ENCODE results near the gene ENAH. TPM values are rescaled to one million over a fixed set of nuclear protein-coding genes. Genes with fewer than 3 reads are reported as not detected.

Gene ENAH
- total and polyA plus RNA-seq, 2 donors (not counting 1 experiment from before 2014, with no cell fraction given), result 1.3 to 1.6 TPM

DNA sequence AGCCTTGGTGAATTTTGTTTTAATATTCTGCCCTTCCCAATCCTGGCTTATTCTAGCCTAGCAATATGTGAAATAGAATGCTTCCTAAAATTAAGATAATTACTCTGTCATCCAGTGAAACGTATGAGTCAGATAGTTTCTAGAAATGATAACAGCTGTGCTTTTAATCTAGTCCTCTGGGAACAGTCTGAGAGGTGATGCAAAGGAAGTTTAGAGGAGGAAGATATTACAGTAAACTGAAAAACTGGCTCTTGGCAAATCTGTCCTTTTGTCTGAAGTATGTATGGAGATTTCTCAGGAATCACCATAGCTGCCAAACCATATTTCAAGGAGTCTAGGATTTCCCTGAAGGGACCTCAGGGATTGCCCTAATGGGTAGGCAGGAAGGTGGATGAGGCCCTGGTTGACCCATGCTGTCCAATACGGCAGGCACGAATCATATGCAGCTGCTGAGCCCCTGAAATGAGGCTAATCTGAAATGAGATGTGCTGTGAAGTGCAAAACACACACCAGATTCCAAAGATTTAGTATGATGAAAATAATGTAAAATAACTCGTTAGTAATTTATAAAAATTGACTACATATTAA is 154.3 kb downstream of the ENAH start:
- intact Hi-C loops (cut with micrococcal nuclease), result no loop called here
- Mint-ChIP-seq H3K27ac (no peak overlapping the region), H3K27me3 (no peaks in the 10 kb centered on the region), H3K9me3 (ENCODE audit: insufficient read depth) (no peaks in the 10 kb centered on the region), H3K4me1 (peaks cover 7% of the 10 kb centered on the region), H3K4me3 (no peak overlapping the region)
- TF ChIP-seq EZH2 (IDR thresholded peaks at IDR 0.05; ENCODE audit: borderline replicate concordance, insufficient read depth, low read depth, low read length, poor library complexity, severe bottlenecking), result no peak
- TF ChIP-seq, protein P1, sequence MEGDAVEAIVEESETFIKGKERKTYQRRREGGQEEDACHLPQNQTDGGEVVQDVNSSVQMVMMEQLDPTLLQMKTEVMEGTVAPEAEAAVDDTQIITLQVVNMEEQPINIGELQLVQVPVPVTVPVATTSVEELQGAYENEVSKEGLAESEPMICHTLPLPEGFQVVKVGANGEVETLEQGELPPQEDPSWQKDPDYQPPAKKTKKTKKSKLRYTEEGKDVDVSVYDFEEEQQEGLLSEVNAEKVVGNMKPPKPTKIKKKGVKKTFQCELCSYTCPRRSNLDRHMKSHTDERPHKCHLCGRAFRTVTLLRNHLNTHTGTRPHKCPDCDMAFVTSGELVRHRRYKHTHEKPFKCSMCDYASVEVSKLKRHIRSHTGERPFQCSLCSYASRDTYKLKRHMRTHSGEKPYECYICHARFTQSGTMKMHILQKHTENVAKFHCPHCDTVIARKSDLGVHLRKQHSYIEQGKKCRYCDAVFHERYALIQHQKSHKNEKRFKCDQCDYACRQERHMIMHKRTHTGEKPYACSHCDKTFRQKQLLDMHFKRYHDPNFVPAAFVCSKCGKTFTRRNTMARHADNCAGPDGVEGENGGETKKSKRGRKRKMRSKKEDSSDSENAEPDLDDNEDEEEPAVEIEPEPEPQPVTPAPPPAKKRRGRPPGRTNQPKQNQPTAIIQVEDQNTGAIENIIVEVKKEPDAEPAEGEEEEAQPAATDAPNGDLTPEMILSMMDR (IDR thresholded peaks at IDR 0.05), result no peak
- Histone ChIP-seq H3K27ac (ENCODE audit: low read length in 2 of 2) (no peak overlapping the region), H3K4me1 (ENCODE audit: control insufficient read depth in 2 of 2, insufficient read depth in 2 of 2, low read length in 2 of 2) (peaks cover 0 to 9% of the 10 kb centered on the region in 2 donors), H4K20me1 (ENCODE audit: control insufficient read depth, insufficient read depth, low read length, poor library complexity, severe bottlenecking) (no peaks in the 10 kb centered on the region), H2AFZ (ENCODE audit: insufficient read depth, low read depth, low read length, poor library complexity, severe bottlenecking) (no peak overlapping the region), H3K9me3 (ENCODE audit: control extremely low read depth in 1 of 3, control insufficient read depth in 2 of 3, insufficient read depth in 1 of 3, low read length in 2 of 3) (no peaks in the 10 kb centered on the region), H3K79me2 (ENCODE audit: control insufficient read depth, insufficient read depth, low read length) (no peaks in the 10 kb centered on the region), H3K4me3 (ENCODE audit: control extremely low read depth in 1 of 5, extremely low read depth in 1 of 5, insufficient read depth in 1 of 5, low read depth in 2 of 5, low read length in 4 of 5) (no peak overlapping the region), H3K4me2 (replicated peaks; ENCODE audit: low read depth, low read length, poor library complexity, severe bottlenecking) (no peak overlapping the region), H3K36me3 (replicated peaks in 1 of 2; ENCODE audit: control extremely low read depth in 1 of 2, control insufficient read depth in 1 of 2, extremely low read depth in 1 of 2, insufficient read depth in 2 of 2, low read length in 1 of 2) (no peaks in the 10 kb centered on the region), H3K27me3 (replicated peaks in 1 of 4; ENCODE audit: control extremely low read depth in 1 of 4, control insufficient read depth in 3 of 4, insufficient read depth in 4 of 4, low read length in 3 of 4) (no peaks in the 10 kb centered on the region), H3K9ac (ENCODE audit: low read length) (no peak overlapping the region)
- ATAC-seq (ENCODE audit: low read depth) (no peak), DNase-seq (no peak)
- ChIA-PET POLR2A (no interaction called here), CTCF (interaction anchor here (1.2 kb wide), 1 partner anchor 18 kb away, joined by 3 read pairs; no protein-coding TSS in a partner anchor)
- WGBS (ENCODE audit: insufficient coverage), result no CpG with 5 or more reads among the region's 4 CpGs

DNA sequence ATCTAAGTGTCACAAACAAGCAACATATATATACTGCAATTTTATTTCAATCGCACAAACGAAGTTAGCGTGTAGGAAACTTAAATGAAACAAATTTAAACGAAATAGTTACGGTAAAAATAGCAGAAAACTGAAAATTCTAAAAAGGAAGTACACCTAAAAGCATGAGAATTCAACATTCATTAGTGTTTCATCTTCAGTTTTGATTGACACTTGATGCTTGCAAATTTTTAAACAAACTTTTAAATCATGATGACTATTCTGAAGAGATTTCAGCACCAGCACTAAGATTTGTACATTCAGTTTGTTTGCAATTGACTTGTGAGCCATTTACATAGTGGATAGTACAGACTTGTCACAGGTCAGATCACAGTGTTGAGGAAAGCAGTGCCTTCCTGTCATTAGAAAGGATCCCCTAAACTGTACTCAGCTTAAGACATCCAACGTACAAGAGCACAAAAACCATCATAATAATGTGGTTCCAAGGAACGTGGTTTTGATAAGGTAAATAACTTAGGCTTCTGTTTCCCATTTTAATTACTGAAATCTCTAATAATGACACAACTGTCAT is 158.0 kb downstream of the ENAH start:
- no peak for DNase-seq
- no peaks in the 10 kb centered on the region for H3K27me3 Mint-ChIP-seq
- Histone ChIP-seq H3K4me2 (replicated peaks; ENCODE audit: low read depth, low read length, poor library complexity, severe bottlenecking) (no peak overlapping the region), H3K27me3 (replicated peaks in 1 of 4; ENCODE audit: control extremely low read depth in 1 of 4, control insufficient read depth in 3 of 4, insufficient read depth in 4 of 4, low read length in 3 of 4) (no peaks in the 10 kb centered on the region), H3K9ac (ENCODE audit: low read length) (no peak overlapping the region), H3K79me2 (ENCODE audit: control insufficient read depth, insufficient read depth, low read length) (no peaks in the 10 kb centered on the region), H3K4me1 (ENCODE audit: control insufficient read depth in 2 of 2, insufficient read depth in 2 of 2, low read length in 2 of 2) (peaks cover 0 to 9% of the 10 kb centered on the region in 2 donors), H3K36me3 (replicated peaks in 1 of 2; ENCODE audit: control extremely low read depth in 1 of 2, control insufficient read depth in 1 of 2, extremely low read depth in 1 of 2, insufficient read depth in 2 of 2, low read length in 1 of 2) (no peaks in the 10 kb centered on the region), H3K9me3 (ENCODE audit: control extremely low read depth in 1 of 3, control insufficient read depth in 2 of 3, insufficient read depth in 1 of 3, low read length in 2 of 3) (no peaks in the 10 kb centered on the region), H2AFZ (ENCODE audit: insufficient read depth, low read depth, low read length, poor library complexity, severe bottlenecking) (no peak overlapping the region), H3K4me3 (ENCODE audit: control extremely low read depth in 1 of 5, extremely low read depth in 1 of 5, insufficient read depth in 1 of 5, low read depth in 2 of 5, low read length in 4 of 5) (no peak overlapping the region), H3K27ac (ENCODE audit: low read length in 2 of 2) (no peak overlapping the region), H4K20me1 (ENCODE audit: control insufficient read depth, insufficient read depth, low read length, poor library complexity, severe bottlenecking) (no peaks in the 10 kb centered on the region)
- POLR2A ChIA-PET, result no interaction called here
- no peak for ATAC-seq (ENCODE audit: low read depth)
- H3K9me3 Mint-ChIP-seq (ENCODE audit: insufficient read depth), result no peaks in the 10 kb centered on the region
- intact Hi-C loops (cut with micrococcal nuclease), result no loop called here
- CTCF ChIA-PET, result no interaction called here
- TF ChIP-seq, protein P1 (IDR thresholded peaks at IDR 0.05), result no peak
- no peak for TF ChIP-seq EZH2 (IDR thresholded peaks at IDR 0.05; ENCODE audit: borderline replicate concordance, insufficient read depth, low read depth, low read length, poor library complexity, severe bottlenecking)
- peaks cover 7% of the 10 kb centered on the region for H3K4me1 Mint-ChIP-seq
- H3K4me3 Mint-ChIP-seq, result no peak overlapping the region
- H3K27ac Mint-ChIP-seq, result no peak overlapping the region
- no CpG with 5 or more reads among the region's 7 CpGs for WGBS (ENCODE audit: insufficient coverage)

Data from B cell (primary cell).